Subcutaneous adipose tissue (tissue), 4 donors: ENCODE measurements around the gene ZBTB20. TPM values are rescaled to one million over a fixed set of nuclear protein-coding genes. Genes with fewer than 3 reads are reported as not detected.

Source experiments
- total RNA-seq, 4 donors: library from RNA; depleted of rRNA; stranded (reverse); fragments of >200 nt; gene quantifications; one replicate each; pipeline ENCODE4 v1.1.0, GENCODE V29; 2016
- TF ChIP-seq, protein P1 (sequence below): fragments of 450-650 bp; IDR thresholded peaks from one replicate; pipeline ENCODE4 v1.5.1; 2016; ENCODE audit warnings: low read depth, mild to moderate bottlenecking, control low read depth, antibody characterized with exemption, moderate library complexity

Gene ZBTB20
- total RNA-seq, 4 donors from 2014 or later, result 60.3 to 93.4 (median 69.1) TPM

DNA sequence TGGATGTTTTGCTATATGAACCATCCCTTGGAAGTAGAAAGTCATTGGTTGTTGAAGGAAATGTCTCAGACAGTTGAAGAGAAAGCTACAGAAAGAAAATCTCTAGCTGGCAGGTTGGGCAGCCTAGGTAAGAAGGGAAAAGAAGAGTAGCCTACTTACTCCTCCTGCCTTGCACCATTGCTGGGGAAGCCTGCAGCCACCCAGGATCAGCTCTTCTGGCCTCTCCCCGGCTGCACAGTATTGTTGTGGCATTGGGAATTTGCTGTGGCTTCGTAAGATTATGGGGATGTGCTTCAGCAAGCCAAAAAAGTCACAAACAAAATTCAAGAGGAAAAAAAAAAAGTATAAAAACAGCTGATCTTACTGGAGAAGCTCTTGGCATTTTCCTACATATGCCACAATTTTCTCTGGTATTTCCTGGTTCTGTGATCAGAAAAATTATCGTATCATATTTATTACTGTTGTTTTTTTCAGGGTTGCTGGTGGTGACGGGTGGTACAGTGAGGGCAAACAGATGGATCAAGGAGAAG, 699.1 kb downstream of the ZBTB20 start:
- TF ChIP-seq, protein P1, sequence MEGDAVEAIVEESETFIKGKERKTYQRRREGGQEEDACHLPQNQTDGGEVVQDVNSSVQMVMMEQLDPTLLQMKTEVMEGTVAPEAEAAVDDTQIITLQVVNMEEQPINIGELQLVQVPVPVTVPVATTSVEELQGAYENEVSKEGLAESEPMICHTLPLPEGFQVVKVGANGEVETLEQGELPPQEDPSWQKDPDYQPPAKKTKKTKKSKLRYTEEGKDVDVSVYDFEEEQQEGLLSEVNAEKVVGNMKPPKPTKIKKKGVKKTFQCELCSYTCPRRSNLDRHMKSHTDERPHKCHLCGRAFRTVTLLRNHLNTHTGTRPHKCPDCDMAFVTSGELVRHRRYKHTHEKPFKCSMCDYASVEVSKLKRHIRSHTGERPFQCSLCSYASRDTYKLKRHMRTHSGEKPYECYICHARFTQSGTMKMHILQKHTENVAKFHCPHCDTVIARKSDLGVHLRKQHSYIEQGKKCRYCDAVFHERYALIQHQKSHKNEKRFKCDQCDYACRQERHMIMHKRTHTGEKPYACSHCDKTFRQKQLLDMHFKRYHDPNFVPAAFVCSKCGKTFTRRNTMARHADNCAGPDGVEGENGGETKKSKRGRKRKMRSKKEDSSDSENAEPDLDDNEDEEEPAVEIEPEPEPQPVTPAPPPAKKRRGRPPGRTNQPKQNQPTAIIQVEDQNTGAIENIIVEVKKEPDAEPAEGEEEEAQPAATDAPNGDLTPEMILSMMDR, result no peak

DNA sequence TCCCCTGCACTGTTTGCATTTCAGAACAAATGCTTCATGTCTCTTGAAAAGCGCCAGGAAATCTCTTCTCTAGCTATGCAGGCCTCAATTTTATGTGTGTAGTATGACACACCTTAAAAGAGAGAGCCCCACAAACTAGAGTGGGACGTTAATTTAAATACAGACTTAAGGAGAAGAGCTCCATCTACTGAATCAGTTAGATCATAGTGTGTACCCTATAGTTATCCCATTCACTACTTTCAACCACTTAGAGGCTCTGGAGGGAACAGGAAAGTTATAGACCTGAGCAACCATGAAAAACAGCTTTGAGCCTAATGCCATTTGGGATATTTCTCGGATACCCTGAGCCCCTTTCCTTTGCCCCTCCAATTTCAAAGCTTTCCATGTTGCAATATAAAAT, 699.5 kb downstream of the ZBTB20 start:
- TF ChIP-seq, protein P1, result no peak

DNA sequence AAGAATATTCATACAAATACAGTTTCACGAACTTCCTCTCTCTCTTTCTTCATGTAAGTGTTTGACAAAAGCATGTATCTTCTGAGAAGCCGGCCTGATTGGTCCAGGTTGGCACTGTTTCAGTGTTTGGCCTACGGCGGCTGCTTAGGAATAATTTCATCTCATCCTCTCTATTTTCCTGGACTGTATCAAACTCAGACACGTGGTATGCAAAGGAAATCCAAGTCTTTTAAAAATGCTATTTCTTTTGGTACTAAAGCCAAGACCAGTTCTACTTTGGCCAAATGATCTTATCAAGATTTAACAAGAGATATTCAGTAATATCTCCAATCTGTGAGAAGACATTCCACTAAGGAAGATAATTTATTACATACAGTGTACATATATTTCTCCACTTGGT, 700.5 kb downstream of the ZBTB20 start:
- TF ChIP-seq, protein P1, result no peak

DNA sequence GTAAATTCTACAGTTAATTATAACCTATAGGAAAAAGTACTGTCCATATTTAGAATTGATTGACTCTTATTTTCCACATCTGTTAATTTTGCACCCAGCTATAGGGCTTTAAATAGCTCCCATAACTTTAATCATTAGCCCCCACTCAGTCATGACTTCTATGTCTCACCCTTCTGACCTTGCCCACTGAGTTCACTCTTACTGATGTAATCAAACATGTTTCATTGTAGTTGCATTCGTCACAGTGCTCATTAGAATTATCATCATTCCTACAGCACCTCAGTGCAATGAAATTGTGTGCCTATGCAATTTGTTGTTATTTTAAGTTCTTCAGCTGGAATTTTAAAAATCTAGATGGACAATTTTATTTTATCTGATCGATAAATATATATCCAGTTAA, 701.9 kb downstream of the ZBTB20 start:
- TF ChIP-seq, protein P1, result no peak

DNA sequence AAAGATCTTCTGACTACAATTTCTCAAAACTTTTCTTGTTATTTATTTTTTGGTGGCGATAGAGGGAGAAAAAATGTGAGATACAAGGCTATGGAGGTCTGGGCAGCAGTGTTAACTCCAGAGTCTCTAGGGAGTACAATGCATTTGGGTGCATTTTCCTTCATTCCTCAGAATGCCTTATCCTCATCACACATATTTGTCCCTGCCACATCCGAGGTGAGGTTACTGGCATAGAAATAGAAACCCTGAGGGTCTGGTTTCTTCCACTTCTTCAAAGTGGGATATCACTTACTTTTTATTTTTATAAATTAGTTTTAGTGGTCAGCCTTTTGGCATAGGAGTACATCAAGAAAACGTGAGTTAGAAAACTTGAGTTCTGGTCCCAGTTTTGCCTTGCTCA, 702.9 kb downstream of the ZBTB20 start:
- TF ChIP-seq, protein P1, result no peak

DNA sequence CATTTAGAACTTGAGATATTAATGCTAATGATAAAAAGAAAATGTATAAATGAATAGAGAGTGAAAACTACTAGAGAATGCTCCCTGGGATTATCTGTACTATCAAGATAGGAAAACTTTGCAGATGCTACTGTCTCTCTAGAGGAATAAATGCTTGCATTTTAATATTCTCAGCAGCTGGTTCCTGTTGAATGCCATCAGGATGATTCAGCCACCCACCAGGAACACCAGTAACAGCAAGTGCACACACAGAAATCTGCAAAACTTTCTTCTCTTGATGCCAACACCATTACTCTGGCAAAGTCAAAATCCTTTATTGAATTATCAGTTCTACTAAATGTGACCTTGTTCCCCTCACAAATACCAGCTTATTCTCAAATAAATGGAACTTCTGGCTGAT, 704.8 kb downstream of the ZBTB20 start:
- TF ChIP-seq, protein P1, result no peak

DNA sequence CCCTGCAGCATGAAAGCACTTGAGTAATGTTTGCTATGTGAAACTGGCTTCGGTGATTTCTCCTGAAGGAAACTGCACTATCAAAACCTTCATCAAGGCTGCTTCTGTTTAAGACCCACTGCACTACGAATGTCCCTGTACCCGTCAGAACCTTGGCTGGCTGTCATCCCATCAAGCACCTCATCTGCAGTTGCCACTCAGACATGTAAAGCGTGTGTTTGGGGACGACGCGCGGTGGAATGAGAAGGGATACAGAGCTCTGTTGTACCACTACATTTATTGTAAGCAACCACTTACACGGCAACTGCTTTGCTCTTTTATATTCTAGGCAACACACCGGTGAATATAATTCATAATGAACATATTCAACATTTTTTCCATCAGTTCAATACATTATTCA, 705.7 kb downstream of the ZBTB20 start:
- TF ChIP-seq, protein P1, result no peak
